GM21390 (cell line): ENCODE data around the gene ATP6V1G2.

Experiments used
- ATAC-seq: cut with Tn5 transposase; IDR thresholded peaks from one replicate; pipeline ENCODE4 v1.9.1; 2021; ENCODE audit not compliant: unreplicated experiment

The ATP6V1G2 gene

DNA sequence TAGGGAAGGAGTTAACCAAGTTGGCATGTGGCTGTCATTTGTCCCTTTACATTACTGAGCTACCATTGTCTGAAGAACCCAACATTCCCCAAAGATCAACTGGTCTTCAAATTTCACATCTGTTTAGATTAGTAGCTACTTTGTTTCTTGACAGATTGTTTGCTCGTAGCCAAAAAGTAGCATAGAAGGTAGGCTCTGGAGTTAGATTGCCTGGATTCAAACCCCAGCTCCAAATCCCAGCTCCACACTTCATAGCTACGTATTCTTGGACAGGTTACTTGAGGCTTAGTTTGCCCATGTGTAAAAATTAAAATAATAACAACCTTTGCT, 2.1 kb upstream of the ATP6V1G2 start:
- ATAC-seq, result no peak

DNA sequence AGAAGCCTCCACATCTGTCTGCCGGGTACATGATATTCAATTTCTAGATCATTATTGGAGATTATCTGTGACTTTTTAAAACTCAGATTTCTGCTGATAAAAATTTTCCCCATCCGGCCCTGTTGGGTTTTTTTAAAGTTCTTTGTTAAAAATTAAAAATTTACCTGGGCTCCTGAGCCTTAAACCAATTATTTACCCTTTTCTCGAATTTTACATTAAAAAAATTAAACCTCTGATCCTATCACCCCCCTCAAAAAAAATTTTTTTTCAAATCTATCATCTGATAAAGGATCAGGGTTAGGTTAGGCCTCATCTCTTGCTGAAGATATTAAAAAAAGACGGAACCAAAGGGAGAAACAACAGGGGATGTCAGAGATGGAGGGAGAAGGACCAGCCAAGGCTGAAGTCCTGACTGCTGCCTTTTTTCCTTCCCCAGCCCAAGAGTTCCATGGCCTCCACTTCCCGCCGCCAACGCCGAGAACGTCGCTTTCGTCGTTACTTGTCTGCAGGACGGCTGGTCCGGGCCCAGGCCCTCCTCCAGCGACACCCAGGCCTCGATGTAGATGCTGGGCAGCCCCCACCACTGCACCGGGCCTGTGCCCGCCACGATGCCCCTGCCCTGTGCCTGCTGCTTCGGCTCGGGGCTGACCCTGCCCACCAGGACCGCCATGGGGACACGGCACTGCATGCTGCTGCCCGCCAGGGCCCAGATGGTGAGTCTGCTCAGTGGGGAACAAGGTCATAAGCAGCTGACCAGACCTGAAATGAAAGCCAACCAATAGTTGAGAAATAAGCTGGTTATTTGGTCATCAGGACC, 1.5 kb upstream of the ATP6V1G2 start:
- no peak for ATAC-seq

DNA sequence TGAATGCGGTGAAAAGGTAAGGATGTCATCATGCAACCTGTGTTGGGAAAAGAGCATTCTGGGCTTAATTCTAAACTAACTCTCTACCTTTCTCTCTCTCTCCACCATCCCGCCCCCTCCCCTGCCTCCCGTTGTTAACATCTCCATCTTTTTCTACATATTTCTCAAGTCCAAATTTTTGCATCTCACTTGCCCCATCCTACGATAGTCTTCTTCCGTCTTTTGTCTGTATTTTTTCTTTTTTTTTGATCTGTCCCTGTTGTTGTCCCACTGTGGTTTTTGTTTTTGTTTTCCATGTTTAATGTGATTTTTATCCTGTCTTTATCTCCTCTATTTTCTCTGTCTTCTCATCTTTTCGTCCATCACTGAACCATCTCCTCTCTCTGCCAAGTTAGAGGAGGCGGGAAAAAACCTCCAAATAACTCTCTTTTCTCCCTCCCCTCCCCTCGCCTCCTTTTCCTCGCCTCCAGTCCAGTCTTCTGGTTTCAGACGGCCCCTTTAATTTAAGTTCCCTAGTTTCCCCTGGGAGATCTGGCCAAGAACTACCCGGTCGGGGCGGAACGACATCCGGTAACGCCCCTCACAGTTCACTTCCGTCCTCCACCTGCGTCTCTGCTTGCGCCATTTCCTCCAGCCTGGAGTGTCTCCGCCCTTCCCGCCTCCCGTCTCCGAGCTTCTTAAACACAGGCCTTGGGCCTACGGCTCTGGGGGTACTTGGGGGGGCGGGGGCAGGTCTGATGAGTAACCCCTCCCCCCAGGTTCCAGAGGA, 734 bp upstream of the ATP6V1G2 start, which contains the start of gene NFKBIL1:
NFKBIL1 (plus strand) TSS at position 651 of the 769 bp plus-strand sequence; CDS start at position 738, 87 bp downstream.
- no peak for ATAC-seq

DNA sequence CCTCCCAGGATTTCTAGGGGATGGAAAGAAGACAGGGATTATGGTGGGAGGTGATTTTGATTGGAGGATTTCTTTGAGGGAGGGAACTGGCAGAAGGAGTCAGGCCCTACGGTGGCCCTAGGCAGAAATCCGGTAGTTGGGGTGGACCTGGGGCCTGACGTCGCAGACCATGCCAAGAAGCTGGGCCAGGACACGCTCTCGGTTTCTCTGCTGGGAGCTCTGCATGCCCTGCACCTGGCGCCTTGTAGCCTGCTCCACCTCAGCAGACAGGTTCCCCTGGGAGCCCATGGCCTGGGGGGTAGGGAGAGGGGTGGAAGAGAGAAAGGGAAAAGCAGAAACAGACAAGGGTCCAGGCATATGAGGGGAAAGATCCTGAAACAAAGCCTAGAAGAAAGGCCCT, 1.1 kb downstream of the ATP6V1G2 start:
- ATAC-seq, result no peak

DNA sequence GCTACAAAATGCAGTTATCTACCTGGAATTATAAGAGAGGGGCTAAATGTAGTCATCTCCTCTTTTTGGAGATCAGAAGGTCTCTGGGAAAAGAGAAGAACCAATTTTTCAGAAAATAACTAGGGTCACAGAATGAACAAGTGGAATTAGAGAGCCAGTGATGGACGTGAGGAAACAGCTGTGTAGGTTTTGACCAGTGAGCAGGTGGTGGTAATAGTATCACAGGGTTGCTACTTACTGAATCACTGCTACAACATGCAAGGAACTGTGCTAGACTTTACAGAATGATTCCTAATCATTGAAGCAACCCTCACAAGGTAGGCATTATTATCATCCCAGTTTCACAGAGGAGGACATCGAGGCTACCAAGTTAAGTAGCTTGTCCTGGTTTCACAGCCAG, 1.7 kb downstream of the ATP6V1G2 start:
- no peak for ATAC-seq

DNA sequence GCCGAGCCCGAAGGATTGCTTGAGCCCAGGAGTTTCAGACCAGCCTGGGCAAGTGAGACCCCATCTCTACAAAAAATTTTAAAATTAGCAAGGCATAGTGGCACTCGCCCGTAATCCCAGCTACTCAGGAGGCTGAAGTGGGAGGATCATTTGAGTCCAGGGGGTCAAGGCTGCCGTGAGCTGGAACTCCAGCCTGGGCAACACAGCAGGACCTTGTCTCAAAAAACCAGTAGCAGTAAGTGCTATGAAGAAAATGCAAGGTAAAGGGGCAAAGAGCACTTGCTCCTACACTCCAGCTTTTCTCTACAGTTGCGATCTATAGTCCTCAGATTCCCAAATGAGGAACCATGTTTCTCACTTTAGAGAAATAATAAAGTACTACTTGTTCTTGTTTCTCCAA, 2.8 kb downstream of the ATP6V1G2 start:
- no peak for ATAC-seq

DNA sequence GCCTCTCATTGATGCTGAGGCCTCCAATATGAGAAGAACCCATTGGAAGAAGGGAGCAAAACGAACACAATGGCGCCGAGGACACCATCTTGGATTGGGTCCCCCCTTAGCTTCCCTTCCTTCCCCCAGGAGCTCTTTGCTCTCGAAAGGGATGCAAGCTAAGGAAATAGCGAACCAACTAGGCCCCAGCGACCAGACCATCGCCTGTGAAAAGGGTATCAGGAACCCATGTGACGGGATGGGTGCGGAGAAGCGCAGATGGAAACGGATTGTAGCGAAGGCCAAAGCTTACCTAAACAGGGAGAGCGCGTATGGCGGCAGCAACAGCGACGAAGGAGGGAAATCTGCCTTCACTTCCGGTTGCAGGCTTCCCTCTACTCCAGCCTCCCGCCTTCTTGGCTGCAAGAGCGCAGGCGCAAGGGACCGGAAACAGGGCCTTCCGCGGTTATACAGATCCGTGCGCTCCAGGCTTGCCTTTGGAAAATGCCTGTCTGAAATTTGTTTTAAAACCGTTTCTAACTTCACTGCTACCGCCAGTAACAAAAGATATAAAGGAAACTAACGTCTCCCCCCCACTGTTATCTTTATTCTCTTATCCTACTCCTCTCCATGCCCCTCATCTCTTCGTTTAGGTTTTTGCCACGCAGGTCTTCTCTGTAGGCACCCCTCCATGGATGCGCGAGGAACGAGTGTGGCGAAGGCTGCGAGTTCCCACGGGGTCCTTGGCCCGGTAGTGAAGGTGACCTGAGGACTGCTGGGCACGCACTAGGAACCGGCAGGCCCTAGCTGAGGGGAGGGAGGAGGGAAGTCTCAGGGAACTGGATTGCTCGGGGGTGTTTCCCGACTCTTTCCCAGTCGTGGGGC, 4.5 kb downstream of the ATP6V1G2 start, which contains the start of gene DDX39B:
DDX39B (minus strand) TSS at position 346 of the 864 bp plus-strand sequence. CDS start 1,471 bp downstream, outside the sequence.
- peak; percentile 62 for ATAC-seq

DNA sequence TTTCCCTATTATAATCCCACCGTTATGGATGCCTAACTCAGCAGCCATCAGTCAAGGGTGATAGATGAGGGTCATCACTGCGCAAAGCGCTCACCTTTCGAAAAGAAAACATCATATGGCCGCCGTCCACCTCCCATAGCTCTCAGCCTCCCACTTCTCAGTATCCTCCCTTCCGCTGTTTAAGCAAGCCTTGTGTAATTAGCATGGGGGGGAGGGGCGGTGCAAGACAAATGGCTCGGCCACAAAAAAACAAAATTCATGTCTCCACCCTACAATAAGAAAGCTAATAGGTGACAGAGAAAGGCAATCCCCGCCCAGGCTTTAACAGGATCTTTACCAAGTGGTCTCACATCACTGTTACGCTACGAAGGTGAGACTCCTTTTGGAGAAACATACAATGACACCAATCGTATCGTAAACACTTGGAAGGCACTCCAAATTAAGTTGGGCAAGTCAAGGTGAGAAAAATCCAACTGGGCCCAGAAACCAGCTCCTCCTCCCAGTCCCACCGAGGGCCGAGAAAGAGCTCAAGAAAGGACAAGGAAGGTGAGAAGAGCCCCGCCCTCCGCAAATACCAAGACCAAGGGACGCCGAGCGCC, 5.2 kb downstream of the ATP6V1G2 start:
- ATAC-seq, result no peak

DNA sequence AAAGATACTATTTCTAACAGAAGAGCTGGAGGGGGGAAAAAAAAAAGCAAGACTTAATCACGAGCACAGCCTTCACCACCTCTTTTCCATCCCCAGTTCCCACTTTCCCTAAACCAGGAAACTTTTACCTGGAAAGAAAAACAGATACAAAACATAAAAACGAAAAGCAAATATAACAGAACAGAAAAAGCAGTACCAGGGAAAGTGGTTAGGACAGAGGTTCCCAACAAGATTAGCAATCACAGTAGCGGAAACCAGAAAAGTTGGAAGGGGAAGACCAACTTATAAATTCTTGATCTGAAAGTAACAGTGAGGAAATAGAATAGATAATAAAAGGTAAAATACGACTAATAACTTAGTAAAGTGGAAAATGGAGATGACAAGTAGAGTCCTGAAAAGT, 5.8 kb downstream of the ATP6V1G2 start:
- ATAC-seq, result no peak

DNA sequence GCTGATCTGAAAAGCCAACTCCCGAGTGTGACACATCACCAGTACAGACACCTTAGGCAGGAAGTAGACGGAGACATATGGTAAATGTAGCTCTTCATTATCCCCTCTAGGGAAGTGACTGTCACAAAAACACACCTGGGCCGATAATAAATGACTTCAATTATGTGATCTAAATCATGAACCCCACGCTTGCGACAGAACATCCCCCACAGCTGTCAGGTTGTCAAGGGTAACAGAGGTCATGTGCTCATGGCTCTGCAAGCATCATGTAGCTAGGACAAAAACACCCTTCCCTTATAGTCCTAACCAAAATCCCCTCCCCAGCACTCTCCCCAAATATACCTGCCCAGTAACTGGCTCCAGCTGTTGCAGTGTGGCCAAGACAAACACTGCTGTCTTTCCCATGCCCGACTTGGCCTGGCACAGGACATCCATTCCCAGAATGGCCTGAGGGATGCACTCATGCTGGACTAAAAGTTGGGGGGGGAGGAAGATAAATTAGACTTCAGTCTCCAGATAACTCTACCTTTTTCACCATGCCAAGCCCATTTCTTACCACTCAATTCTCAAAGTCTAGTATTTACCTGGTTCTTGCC, 7.5 kb downstream of the ATP6V1G2 start:
- ATAC-seq, result no peak

DNA sequence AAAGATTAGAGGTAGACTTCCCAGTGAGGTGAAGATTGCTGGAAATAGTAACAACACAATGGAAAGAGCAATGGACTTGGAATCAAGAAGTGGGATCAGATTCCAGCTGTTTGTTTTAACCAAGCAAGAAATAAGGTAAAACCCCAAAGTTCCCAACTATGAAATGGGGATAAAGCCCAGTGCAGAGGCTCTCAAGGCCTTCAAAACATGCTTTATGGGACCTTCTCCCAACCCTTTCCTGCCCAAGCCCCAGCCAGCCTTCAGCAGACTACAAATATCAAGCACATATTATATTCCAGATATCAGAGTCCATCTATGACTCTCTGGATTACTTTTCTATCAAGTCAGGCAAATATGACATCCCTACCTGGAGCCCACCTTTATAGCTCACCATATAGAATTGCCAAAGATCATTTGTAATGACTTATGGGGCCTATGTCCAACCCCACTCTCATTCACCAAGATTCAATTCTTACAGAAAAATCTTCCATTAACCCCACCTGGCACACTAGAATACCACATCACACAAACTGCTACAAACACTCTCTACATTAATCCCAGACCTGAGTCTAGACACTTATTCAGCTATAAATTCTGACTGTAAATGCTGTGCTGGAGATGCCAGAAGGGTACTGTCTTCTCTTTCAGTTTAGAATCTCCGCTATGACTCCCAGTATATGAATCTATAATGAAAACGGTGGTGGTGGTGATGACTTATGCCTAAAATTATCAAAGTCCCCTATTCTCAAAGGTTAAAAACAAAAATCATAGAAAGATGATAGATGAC, 10.7 kb downstream of the ATP6V1G2 start:
- no peak for ATAC-seq

DNA sequence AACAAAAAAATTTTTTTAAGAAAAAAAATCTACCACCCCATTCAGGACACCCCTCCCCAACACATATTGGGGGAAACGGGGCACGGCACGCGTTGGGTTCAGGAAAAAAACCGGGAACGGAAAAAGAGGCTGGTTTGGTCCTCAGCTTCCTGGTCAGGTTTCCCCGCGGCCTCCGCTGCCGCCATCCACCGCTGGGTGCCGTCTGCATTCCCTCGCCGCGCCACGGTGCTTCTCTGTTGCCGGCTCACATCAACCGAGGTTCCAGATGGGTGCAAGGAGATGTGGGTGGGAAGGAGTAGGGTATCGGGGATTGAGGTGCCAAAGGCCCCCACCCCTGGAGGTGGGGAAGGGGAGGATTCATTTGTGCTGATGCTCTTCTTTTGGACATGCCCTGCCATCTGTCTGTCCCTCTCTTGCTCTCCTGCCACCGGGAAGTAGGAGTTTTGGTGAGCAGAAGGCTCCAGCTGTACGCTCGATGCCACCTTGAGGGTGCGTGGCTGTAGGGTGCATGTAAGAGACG, 11.8 kb downstream of the ATP6V1G2 start:
- ATAC-seq, result no peak

DNA sequence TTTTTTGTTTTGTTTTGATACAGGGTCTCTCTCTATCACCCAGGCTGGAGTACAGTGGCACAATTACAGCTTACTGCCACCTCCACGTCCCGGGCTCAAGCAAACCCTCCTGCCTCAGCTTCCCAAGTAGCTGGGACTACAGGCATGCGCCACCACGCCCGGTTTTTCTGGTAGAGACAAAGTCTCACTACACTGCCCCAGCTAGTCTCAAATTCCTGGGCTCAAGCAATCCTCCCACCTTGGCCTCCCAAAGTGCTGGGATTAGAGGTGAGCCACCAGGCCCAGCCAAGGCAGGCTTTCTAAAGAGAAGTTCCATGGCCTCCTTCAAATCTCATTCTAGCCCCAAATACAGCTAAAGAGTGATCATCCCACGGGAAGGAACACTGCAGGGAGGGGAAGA, 12.4 kb downstream of the ATP6V1G2 start:
- ATAC-seq, result no peak

DNA sequence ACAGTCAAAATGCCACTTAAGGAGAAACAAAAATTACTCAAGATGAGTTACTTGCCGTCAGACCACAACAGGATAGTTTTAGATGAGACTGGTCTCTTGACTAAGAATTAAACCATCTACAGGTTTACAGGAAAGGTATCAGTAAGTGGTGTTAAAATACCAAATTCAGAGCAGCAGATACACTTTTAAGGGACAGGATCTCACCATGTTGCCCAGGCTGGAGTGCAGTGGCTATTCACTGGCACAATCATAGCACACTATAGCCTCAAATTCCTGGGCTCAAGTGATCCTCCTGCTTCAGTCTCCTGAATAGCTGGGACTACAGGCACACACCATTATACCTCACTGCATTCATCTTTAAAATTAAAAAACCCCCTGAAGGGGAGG, 13.0 kb downstream of the ATP6V1G2 start:
- ATAC-seq, result no peak

DNA sequence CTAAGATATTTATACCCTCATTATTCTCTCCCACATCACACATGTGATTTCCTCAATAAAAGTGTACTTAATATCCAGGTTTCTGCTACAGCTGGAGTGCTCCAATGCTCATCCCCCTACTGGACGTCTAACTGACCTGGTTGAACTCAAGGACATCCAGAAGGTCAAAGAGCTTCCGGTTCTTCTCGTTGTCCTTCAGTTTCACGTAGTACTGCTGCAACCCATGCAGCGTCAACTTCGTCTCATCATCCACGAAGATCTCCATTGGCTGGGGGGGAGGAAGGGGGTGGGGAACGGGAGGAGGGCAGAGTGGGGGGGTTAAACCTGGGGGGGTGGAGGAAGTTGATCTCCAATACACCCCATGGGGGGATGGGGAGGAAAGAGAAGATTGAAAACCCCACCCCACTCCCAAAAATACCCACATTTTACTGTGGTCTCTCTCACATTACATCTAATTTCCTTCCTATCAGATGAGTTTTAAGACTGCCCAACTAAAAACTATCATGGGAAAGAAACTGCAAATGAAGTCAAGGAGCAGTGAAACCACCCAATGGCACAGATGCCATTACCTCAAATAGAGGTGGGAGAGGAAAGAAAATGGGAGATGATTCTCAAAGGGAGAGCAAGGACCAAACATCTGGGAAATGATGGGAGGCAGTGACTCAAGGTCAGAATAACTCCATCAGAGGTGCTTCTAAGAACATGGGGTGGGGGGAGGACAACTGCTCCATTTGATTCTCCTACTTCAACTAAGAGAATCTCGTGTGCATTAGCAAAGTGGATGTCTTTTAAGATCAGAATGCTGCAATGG, 13.6 kb downstream of the ATP6V1G2 start:
- no peak for ATAC-seq

DNA sequence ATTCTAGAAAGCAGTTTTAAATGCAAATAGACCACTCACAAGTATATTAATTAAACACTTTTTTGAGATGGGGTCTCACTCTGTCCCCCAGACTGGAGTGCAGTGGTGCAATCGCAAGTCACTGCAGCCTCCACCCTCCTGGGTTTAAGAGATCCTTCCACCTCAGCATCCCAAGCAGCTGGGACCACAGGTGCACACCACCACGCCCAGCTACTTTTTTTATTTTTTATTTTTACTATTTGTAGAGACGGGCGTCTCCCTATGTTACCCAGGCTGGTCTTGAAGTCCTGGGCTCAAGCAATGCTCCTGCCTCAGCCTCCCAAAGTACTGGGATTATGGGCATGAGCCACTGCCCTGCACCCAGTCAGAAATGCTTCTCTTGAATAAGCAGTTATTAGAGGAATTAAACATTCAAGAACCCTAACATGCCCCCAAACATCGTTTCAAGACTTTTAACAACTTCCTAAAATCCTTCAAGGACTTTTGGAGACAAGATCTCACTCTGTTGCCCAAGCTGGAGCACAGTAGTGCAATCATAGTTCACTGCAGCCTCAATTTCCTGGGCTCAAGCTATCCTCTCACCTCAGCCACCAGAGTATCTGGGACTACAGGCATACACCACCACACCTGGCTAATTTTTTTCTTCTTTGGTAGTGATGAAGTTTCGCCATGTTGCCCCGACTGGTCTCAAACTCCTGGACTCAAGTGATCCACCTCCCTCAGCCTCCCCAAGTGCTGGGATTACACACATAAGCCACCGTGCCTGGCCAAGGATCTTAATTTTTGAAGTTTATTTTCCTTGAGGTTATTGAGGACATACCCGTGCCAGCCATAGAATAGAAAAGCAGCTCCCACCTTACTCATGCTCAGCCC, 14.4 kb downstream of the ATP6V1G2 start:
- ATAC-seq, result no peak

DNA sequence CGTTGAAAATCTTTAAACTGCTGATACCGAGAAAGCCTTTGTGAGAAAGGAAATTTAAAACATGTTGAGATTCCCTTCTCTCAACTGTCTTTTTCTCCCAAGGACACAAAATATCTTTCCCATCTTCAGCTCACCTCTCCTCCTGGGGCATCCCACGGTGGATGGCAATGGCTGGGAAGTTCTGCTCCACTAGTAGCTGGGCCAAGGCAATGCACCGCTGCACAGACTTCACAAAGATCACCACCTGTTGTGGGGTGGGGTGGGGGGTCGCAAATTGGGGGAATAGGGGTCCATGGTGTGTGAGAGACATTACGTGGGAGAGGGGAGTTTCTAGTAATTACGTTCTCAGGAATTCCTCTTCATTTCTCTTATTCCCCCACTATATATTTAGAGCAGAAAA, 15.2 kb downstream of the ATP6V1G2 start:
- ATAC-seq, result no peak

DNA sequence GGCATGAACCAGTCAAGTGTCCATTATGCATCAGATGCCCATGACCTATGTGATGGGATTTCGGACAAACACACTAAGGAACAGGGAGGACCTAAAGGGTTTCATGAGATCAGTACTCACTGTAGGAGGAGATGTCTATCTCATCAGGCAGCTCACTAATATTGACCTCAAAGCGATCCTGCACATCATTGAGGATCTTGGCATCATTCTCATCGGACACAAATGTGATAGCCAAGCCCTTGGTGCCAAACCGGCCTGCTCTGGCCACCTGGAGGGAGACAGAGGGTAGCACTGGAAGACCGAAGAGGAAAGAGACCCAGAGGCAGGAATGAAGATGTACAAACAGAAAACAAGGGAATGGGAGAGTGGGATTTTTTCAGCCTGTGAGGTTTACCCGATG, 15.7 kb downstream of the ATP6V1G2 start:
- ATAC-seq, result no peak
